Hepatocyte (in vitro differentiated cells): ENCODE measurements around the gene DCPS.

Source experiments
- CTCF ChIP-seq: fragments of 200-600 bp; sonication (generic); IDR thresholded peaks from 2 replicates; pipeline ENCODE4 v1.5.1; 2016; ENCODE audit warnings: antibody characterized with exemption, mild to moderate bottlenecking; ENCODE audit not compliant: poor library complexity
- EZH2 ChIP-seq: fragments of 200-600 bp; sonication (generic); IDR thresholded peaks from 2 replicates; pipeline ENCODE4 v1.6.1; 2016; ENCODE audit warnings: antibody characterized with exemption, mild to moderate bottlenecking, borderline replicate concordance
- EZH2phosphoT487 ChIP-seq: fragments of 200-600 bp; sonication (generic); IDR thresholded peaks from one replicate; pipeline ENCODE4 v1.6.1; 2018; ENCODE audit warnings: antibody characterized with exemption, mild to moderate bottlenecking, low read depth, moderate library complexity; ENCODE audit not compliant: unreplicated experiment, severe bottlenecking

GRCh38 chr11:126263489-126263888, 40.4 kb upstream of the DCPS start:
- TF ChIP-seq EZH2 (no peak), CTCF (no peak), EZH2phosphoT487 (no peak)
